ENCODE measurements around the gene IRF2BP1.

DNA sequence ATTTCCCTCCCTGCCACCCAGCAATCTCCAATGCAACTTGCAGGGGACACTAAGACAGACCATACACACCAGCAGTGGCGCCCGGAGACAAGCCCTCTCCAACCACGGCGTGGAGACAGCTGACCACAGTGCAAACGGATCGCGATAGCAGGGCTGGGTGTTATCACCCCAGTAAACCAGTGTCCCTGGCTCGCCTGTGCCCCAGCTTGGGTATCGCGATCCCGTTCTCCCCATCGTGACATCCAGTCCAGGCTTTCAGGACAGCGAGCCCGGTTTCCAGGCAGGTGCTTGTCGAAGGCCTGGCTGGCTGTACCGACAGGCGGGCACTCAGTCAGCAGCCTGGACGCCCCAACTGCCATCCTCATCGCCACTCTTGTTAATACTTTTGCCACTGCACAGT lies 49.3 kb upstream of the IRF2BP1 start:
- TF ChIP-seq, protein P1, sequence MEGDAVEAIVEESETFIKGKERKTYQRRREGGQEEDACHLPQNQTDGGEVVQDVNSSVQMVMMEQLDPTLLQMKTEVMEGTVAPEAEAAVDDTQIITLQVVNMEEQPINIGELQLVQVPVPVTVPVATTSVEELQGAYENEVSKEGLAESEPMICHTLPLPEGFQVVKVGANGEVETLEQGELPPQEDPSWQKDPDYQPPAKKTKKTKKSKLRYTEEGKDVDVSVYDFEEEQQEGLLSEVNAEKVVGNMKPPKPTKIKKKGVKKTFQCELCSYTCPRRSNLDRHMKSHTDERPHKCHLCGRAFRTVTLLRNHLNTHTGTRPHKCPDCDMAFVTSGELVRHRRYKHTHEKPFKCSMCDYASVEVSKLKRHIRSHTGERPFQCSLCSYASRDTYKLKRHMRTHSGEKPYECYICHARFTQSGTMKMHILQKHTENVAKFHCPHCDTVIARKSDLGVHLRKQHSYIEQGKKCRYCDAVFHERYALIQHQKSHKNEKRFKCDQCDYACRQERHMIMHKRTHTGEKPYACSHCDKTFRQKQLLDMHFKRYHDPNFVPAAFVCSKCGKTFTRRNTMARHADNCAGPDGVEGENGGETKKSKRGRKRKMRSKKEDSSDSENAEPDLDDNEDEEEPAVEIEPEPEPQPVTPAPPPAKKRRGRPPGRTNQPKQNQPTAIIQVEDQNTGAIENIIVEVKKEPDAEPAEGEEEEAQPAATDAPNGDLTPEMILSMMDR (IDR thresholded peaks at IDR 0.05): no peak
- TF ChIP-seq ZFX (IDR thresholded peaks at IDR 0.05; ENCODE audit: borderline replicate concordance): no peak
